Measurements from ENCODE around the gene TBC1D10A. TPM values are rescaled to one million over a fixed set of nuclear protein-coding genes. Genes with fewer than 3 reads are reported as not detected.

The TBC1D10A gene
- total RNA-seq, 1 donor from 2014 or later = 12.6 TPM

DNA sequence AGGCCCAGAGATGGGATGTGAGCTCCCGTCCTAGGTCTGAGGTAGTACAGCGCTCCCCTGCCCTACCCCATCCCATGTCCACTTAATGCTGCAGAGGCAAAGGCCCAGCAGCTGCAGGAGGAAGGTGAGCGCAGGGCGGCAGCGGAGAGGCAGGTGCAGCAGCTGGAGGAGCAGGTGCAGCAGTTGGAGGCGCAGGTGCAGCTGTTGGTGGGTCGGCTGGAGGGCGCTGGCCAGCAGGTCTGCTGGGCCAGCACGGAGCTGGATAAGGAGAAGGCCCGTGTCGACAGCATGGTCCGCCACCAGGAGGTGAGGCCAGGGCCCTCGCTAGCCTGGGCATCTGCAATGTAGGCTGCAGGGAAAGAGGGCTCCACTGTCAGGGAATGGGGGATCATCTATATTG is 45.2 kb upstream of the TBC1D10A start:
- DNase-seq (ENCODE audit: extremely low spot score, unreplicated experiment) = no peak
- Mint-ChIP-seq H3K4me3 (ENCODE audit: unreplicated experiment) (no peak overlapping the region), H3K27me3 (ENCODE audit: unreplicated experiment) (no peaks in the 10 kb centered on the region), H3K36me3 (ENCODE audit: unreplicated experiment) (no peaks in the 10 kb centered on the region), H3K27ac (ENCODE audit: unreplicated experiment) (no peak overlapping the region), H3K4me1 (ENCODE audit: unreplicated experiment) (no peaks in the 10 kb centered on the region), H3K9me3 (ENCODE audit: unreplicated experiment) (no peaks in the 10 kb centered on the region)
- TF ChIP-seq, protein P1, sequence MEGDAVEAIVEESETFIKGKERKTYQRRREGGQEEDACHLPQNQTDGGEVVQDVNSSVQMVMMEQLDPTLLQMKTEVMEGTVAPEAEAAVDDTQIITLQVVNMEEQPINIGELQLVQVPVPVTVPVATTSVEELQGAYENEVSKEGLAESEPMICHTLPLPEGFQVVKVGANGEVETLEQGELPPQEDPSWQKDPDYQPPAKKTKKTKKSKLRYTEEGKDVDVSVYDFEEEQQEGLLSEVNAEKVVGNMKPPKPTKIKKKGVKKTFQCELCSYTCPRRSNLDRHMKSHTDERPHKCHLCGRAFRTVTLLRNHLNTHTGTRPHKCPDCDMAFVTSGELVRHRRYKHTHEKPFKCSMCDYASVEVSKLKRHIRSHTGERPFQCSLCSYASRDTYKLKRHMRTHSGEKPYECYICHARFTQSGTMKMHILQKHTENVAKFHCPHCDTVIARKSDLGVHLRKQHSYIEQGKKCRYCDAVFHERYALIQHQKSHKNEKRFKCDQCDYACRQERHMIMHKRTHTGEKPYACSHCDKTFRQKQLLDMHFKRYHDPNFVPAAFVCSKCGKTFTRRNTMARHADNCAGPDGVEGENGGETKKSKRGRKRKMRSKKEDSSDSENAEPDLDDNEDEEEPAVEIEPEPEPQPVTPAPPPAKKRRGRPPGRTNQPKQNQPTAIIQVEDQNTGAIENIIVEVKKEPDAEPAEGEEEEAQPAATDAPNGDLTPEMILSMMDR (IDR thresholded peaks at IDR 0.05) = no peak

DNA sequence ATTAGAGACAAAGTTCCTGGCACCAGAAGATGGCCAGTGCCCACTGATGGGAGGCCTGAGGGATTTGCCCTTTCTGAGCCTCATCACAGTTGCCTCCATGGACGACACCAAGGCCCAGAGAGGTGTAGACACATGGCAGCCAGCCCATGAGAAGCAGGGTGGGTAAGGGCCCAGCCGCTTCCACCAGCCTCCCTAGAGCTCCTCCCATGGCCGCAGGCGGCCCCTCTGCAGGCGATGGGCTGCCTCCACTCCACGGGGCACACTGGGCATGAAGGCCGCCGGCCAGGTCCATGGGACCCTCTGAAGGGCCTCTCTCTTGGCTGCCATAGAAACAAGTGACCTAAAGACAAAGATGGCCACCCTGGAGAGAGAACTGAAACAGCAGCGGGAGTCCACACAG is 44.6 kb upstream of the TBC1D10A start:
- no peak for DNase-seq (ENCODE audit: extremely low spot score, unreplicated experiment)
- Mint-ChIP-seq H3K4me3 (ENCODE audit: unreplicated experiment) (no peak overlapping the region), H3K27me3 (ENCODE audit: unreplicated experiment) (no peaks in the 10 kb centered on the region), H3K27ac (ENCODE audit: unreplicated experiment) (no peak overlapping the region), H3K36me3 (ENCODE audit: unreplicated experiment) (no peaks in the 10 kb centered on the region), H3K9me3 (ENCODE audit: unreplicated experiment) (no peaks in the 10 kb centered on the region), H3K4me1 (ENCODE audit: unreplicated experiment) (no peaks in the 10 kb centered on the region)
- TF ChIP-seq, protein P1 (IDR thresholded peaks at IDR 0.05) = no peak

DNA sequence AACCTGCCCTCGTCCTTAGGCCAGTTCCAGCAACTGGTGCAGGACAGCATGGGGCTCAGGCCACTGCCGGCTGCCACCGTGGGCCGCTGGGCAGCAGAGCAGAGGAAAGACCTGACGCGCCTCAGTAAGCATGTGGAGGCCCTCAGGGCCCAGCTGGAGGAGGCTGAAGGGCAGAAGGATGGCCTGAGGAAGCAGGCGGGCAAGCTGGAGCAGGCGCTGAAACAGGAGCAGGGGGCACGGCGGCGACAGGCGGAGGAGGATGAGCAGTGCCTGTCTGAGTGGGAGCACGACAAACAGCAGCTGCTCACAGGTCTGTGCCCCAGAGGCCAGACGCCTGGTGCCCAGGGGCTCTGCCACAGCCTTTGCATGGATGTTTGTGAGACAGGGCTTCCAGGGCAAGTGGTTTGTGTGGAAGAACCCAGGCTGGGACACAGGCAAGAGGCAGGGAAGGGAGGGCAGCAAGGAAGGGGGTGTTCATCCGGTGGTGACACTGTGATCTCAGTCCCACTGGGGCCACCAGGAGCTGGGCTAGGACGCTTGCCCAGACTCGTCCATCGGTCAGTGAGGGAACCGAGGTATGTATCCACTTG is 44.0 kb upstream of the TBC1D10A start:
- no peaks in the 10 kb centered on the region for H3K9me3 Mint-ChIP-seq (ENCODE audit: unreplicated experiment)
- H3K36me3 Mint-ChIP-seq (ENCODE audit: unreplicated experiment) = no peaks in the 10 kb centered on the region
- H3K4me3 Mint-ChIP-seq (ENCODE audit: unreplicated experiment) = no peak overlapping the region
- TF ChIP-seq, protein P1 (IDR thresholded peaks at IDR 0.05) = no peak
- no peak overlapping the region for H3K27ac Mint-ChIP-seq (ENCODE audit: unreplicated experiment)
- H3K27me3 Mint-ChIP-seq (ENCODE audit: unreplicated experiment) = no peaks in the 10 kb centered on the region
- H3K4me1 Mint-ChIP-seq (ENCODE audit: unreplicated experiment) = no peaks in the 10 kb centered on the region
- DNase-seq (ENCODE audit: extremely low spot score, unreplicated experiment) = no peak

DNA sequence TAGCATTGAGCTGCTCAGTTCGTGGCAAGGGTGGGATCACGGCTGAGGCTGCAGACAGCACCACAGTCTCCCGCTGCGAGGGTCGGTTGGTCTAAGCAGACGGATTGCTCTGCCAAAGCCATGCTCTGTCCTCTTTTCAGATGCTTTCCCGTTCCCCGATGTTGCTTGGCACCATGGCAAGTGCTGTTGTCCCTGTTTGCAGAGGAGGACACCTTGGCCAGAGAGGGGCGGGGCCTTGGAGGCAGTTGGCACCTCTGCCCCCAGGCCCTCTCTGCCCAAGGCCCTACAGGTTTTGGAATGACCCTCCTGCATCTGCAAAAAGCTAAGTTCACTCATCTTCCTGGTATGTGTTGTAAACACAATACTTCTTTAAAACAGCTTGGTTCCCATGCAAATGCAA is 41.7 kb upstream of the TBC1D10A start:
- Mint-ChIP-seq H3K27ac (ENCODE audit: unreplicated experiment) (no peak overlapping the region), H3K9me3 (ENCODE audit: unreplicated experiment) (no peaks in the 10 kb centered on the region), H3K4me1 (ENCODE audit: unreplicated experiment) (no peaks in the 10 kb centered on the region), H3K4me3 (ENCODE audit: unreplicated experiment) (no peak overlapping the region), H3K27me3 (ENCODE audit: unreplicated experiment) (no peaks in the 10 kb centered on the region), H3K36me3 (ENCODE audit: unreplicated experiment) (no peaks in the 10 kb centered on the region)
- no peak for DNase-seq (ENCODE audit: extremely low spot score, unreplicated experiment)
- TF ChIP-seq, protein P1 (IDR thresholded peaks at IDR 0.05) = no peak

DNA sequence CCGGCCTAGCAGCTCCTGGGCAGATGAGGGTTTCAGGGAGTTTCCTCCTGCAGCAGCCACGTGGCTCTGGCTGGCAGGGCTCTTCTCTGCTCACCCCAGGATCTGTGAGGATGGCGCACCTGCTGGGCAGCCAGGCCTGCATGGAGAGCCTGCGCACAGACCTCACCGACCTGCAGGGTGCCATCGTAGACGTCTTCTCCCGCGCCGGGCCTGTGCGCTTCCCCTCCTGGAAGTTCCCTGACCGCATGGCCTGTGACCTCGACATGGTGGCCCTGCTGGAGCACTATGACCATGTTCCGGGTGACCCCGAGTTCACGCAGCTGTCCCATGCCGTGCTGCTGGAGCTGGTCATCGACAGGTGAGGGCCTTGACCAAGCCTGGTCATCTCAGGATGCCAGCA is 39.1 kb upstream of the TBC1D10A start:
- Mint-ChIP-seq H3K36me3 (ENCODE audit: unreplicated experiment) (peaks cover 5% of the 10 kb centered on the region), H3K27ac (ENCODE audit: unreplicated experiment) (no peak overlapping the region), H3K9me3 (ENCODE audit: unreplicated experiment) (no peaks in the 10 kb centered on the region), H3K27me3 (ENCODE audit: unreplicated experiment) (no peaks in the 10 kb centered on the region), H3K4me1 (ENCODE audit: unreplicated experiment) (no peaks in the 10 kb centered on the region), H3K4me3 (ENCODE audit: unreplicated experiment) (no peak overlapping the region)
- TF ChIP-seq, protein P1 (IDR thresholded peaks at IDR 0.05) = no peak
- DNase-seq (ENCODE audit: extremely low spot score, unreplicated experiment) = peak; percentile 79

All from osteocyte (in vitro differentiated cells).